OCI-LY1 (cell line): ENCODE data around the gene ZNF579.
"Not testable (repeated sequence)": the region's sequence is repeated elsewhere in the genome, so short reads cannot be mapped to it uniquely, and the experiment has no call there.

Experiments used
- H2AFZ ChIP-seq: fragments of 200-600 bp; sonication (generic), shearing (Covaris generic); 2 replicates; pipeline ENCODE4 v1.6.0; 2014; ENCODE audit warnings: antibody characterized with exemption, mild to moderate bottlenecking, low read length
- H3F3A ChIP-seq: fragments of 200-600 bp; sonication (generic), shearing (Covaris generic); 2 replicates; pipeline ENCODE4 v1.6.0; 2014; ENCODE audit warnings: mild to moderate bottlenecking, antibody characterized with exemption, low read length, moderate library complexity; ENCODE audit not compliant: insufficient read depth
- H3K27ac ChIP-seq: fragments of 200-600 bp; sonication (generic); 2 replicates; pipeline ENCODE4 v1.5.1; 2014; ENCODE audit warnings: low read length, mixed run types, mild to moderate bottlenecking, low read depth; ENCODE audit not compliant: poor library complexity, severe bottlenecking
- H3K27me3 ChIP-seq: fragments of 200-600 bp; sonication (generic); 2 replicates; pipeline ENCODE4 v1.6.0; 2014; ENCODE audit warnings: antibody characterized with exemption, mild to moderate bottlenecking, low read length, moderate library complexity; ENCODE audit not compliant: insufficient read depth
- H3K36me3 ChIP-seq: fragments of 200-600 bp; sonication (generic); 2 replicates; pipeline ENCODE4 v1.6.1; 2014; ENCODE audit warnings: mild to moderate bottlenecking, antibody characterized with exemption, low read length, moderate library complexity, mixed read lengths; ENCODE audit not compliant: insufficient read depth
- H3K4me1 ChIP-seq: fragments of 200-600 bp; sonication (generic); 2 replicates; pipeline ENCODE4 v1.5.1; 2014; ENCODE audit warnings: mild to moderate bottlenecking, low read length, moderate library complexity; ENCODE audit not compliant: insufficient read depth, severe bottlenecking
- H3K4me2 ChIP-seq: fragments of 200-600 bp; sonication (generic), shearing (Covaris generic); 2 replicates; pipeline ENCODE4 v1.6.1; 2014; ENCODE audit warnings: low read length
- H3K4me3 ChIP-seq: fragments of 200-600 bp; sonication (generic); 2 replicates; pipeline ENCODE4 v1.5.1; 2014; ENCODE audit warnings: low read length, low read depth, mild to moderate bottlenecking, mixed read lengths; ENCODE audit not compliant: poor library complexity, severe bottlenecking
- H3K79me2 ChIP-seq: fragments of 200-600 bp; shearing (Covaris generic); 2 replicates; pipeline ENCODE4 v1.6.1; 2016; ENCODE audit warnings: mixed run types, low read length, mixed read lengths; ENCODE audit not compliant: insufficient read depth
- H3K9ac ChIP-seq: fragments of 200-600 bp; sonication (generic), shearing (Covaris generic); 2 replicates; pipeline ENCODE4 v1.6.1; 2014; ENCODE audit warnings: mild to moderate bottlenecking, low read length, mixed read lengths
- H3K9me2 ChIP-seq: fragments of 200-600 bp; sonication (generic), shearing (Covaris generic); 2 replicates; pipeline ENCODE4 v1.6.1; 2014; ENCODE audit warnings: low read depth, mild to moderate bottlenecking, low read length, mixed read lengths
- H3K9me3 ChIP-seq: fragments of 200-600 bp; shearing (Covaris generic); 2 replicates; pipeline ENCODE4 v1.6.1; 2014; ENCODE audit warnings: low read length, mixed read lengths
- H4K20me1 ChIP-seq: fragments of 200-600 bp; sonication (generic), shearing (Covaris generic); 2 replicates; pipeline ENCODE4 v1.6.0; 2016; ENCODE audit warnings: mild to moderate bottlenecking, low read length; ENCODE audit not compliant: insufficient read depth
- EZH2 ChIP-seq: fragments of 200-600 bp; sonication (generic), shearing (Covaris generic); IDR thresholded peaks from 2 replicates; pipeline ENCODE4 v1.8.0; 2017; ENCODE audit warnings: borderline replicate concordance, mixed run types, mild to moderate bottlenecking, antibody characterized with exemption, low read length, moderate library complexity, mixed read lengths
- TF ChIP-seq, protein P1 (sequence below): fragments of 200-600 bp; sonication (generic), shearing (Covaris generic); IDR thresholded peaks from 2 replicates; pipeline ENCODE4 v1.5.1; 2017; ENCODE audit warnings: mild to moderate bottlenecking, antibody characterized with exemption, low read length, moderate library complexity, mixed read lengths

Gene ZNF579

DNA sequence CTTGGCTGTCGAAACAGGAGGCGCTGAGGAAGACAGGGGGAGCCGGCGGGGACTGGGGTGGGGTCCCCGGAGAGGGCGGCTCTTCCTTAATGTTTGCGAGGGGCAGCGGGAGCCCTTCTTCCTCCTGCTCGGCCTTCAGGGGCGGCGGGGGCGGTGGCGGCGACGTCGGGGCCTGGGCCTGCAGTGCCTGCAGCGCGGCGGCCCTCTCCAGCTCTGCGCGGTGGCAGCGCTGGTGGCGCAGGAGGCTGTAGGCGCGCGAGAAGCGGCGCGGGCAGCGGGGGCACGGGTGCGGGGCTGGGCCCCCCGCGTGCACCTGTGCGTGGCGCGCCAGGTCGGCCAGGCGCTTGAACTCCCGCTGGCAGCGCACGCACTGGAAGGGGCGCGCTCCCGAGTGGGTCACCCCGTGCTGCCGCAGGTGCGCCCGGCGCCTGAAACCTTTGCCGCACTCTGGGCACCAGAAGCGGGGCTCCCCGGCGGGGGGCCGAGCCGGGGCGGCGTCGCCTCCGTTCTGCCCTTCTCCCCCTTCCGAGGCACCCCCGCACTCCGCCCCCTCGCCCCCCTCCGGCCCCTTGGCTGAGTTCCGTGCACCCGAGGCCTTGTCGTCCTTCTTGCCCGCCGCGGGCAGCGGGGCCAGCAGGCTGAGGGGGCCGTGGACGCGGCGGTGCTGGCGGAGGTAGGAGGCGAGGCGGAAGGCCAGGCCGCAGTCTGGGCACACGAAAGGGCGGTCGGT lies 2.5 kb downstream of the ZNF579 start:
- Histone ChIP-seq H3F3A (no peaks in the 10 kb centered on the region), H3K9me2 (no peaks in the 10 kb centered on the region), H3K4me1 (peaks cover 15% of the 10 kb centered on the region), H4K20me1 (no peaks in the 10 kb centered on the region), H3K4me3 (no peak overlapping the region), H3K36me3 (peaks cover 11% of the 10 kb centered on the region), H3K27ac (no peak overlapping the region), H3K4me2 (no peak overlapping the region), H3K27me3 (no peaks in the 10 kb centered on the region), H3K79me2 (no peaks in the 10 kb centered on the region), H3K9ac (no peak overlapping the region), H3K9me3 (no peaks in the 10 kb centered on the region), H2AFZ (no peak overlapping the region)
- TF ChIP-seq, protein P1, sequence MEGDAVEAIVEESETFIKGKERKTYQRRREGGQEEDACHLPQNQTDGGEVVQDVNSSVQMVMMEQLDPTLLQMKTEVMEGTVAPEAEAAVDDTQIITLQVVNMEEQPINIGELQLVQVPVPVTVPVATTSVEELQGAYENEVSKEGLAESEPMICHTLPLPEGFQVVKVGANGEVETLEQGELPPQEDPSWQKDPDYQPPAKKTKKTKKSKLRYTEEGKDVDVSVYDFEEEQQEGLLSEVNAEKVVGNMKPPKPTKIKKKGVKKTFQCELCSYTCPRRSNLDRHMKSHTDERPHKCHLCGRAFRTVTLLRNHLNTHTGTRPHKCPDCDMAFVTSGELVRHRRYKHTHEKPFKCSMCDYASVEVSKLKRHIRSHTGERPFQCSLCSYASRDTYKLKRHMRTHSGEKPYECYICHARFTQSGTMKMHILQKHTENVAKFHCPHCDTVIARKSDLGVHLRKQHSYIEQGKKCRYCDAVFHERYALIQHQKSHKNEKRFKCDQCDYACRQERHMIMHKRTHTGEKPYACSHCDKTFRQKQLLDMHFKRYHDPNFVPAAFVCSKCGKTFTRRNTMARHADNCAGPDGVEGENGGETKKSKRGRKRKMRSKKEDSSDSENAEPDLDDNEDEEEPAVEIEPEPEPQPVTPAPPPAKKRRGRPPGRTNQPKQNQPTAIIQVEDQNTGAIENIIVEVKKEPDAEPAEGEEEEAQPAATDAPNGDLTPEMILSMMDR, result no peak
- TF ChIP-seq EZH2, result no peak

DNA sequence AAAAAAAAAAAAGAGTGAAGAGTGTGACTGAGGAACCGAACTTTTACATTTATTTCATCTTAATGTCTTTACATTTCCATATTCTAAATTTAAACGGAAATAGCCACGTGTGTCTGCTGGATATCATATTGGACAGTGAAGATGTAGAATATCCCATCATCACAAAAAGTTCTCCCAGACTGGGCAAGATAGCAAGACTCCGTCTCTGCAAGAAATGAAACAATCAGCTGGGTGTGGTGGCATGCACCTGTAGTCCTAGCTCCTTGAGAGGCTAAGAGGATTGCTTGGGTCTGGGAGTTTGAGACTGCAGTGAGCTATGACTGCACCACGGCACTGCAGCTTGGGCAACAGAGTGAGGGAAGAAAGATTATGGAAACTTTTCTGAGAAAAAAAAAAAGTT lies 3.9 kb downstream of the ZNF579 start:
- no peaks in the 10 kb centered on the region for H3K27me3 ChIP-seq
- H3K27ac ChIP-seq, result no peak overlapping the region
- no peaks in the 10 kb centered on the region for H3K9me2 ChIP-seq
- no peak overlapping the region for H3K4me2 ChIP-seq
- no peaks in the 10 kb centered on the region for H3F3A ChIP-seq
- H3K4me1 ChIP-seq, result peaks cover 15% of the 10 kb centered on the region
- peaks cover 11% of the 10 kb centered on the region for H3K36me3 ChIP-seq
- H3K4me3 ChIP-seq, result no peak overlapping the region
- H3K79me2 ChIP-seq, result no peaks in the 10 kb centered on the region
- TF ChIP-seq, protein P1, result no peak
- no peak for TF ChIP-seq EZH2
- no peak overlapping the region for H3K9ac ChIP-seq
- no peaks in the 10 kb centered on the region for H3K9me3 ChIP-seq
- H2AFZ ChIP-seq, result no peak overlapping the region
- H4K20me1 ChIP-seq, result no peaks in the 10 kb centered on the region

DNA sequence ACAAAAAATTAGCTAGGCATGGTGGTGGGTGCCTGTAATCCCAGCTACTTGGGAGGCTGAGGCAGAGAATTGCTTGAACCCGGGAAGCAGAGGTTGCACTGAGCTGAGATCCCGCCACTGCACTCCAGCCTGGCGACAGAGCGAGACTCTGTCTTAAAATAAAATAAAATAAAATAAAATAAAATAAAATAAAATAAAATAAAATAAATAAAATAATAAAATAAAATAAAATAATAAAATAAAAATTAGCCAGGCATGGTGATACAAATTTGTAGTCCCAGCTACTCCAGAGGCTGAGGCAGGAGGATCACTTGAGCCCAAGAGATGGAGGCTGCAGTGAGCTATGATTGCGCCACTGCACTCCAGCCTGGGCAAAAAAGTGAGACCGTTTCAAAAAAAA lies 6.7 kb downstream of the ZNF579 start:
- H3K4me3 ChIP-seq, H3K4me1 ChIP-seq, H3F3A ChIP-seq, H3K79me2 ChIP-seq, H3K4me2 ChIP-seq, H3K9me2 ChIP-seq, H4K20me1 ChIP-seq, H3K9me3 ChIP-seq, H3K27ac ChIP-seq, H2AFZ ChIP-seq, H3K27me3 ChIP-seq, H3K9ac ChIP-seq: not testable (repeated sequence)
- peaks cover 11% of the 10 kb centered on the region for H3K36me3 ChIP-seq

DNA sequence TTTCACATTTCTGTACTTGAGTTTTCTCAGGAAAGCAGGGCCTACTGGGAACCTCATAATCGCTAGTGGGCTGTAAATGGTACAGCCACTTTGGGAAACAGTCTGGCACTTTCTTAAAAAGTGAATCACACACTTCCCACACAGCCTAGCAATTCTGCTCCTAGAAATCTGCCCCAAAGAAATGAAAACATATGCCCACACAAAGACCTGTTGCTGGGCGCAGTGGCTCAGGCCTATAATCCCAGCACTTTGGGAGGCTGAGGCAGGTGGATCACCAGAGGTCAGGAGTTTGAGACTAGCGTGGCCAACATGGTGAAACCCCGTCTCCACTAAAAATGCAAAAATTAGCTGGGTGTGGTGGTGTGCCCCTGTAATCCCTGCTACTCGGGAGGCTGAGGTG lies 11.2 kb downstream of the ZNF579 start:
- H4K20me1 ChIP-seq, H3K79me2 ChIP-seq, H3F3A ChIP-seq, H3K27ac ChIP-seq, H3K9ac ChIP-seq, H2AFZ ChIP-seq, H3K9me2 ChIP-seq, H3K4me3 ChIP-seq, H3K4me1 ChIP-seq, H3K27me3 ChIP-seq, H3K4me2 ChIP-seq, H3K9me3 ChIP-seq, H3K36me3 ChIP-seq: not testable (repeated sequence)
